BJ (cell line): ENCODE data around the gene ELK4. TPM values are rescaled to one million over a fixed set of nuclear protein-coding genes. Genes with fewer than 3 reads are reported as not detected.

Experiments
- CTCF ChIA-PET: fragments of 350-600 bp; formaldehyde crosslinking; extraction: SDS; loops from one replicate; lab custom pipeline; 2021; ENCODE audit warnings: antibody characterized with exemption, inconsistent platforms; lab: Yijun Ruan, JAX
- POLR2A ChIA-PET: fragments of 300-600 bp; sonication (Branson Sonifier 250); formaldehyde crosslinking; extraction: SDS; loops from one replicate; lab custom pipeline; 2021; ENCODE audit warnings: antibody characterized with exemption; lab: Charles Lee
- DNase-seq: peaks from one replicate; pipeline ENCODE4 v3.0.0-alpha.2; 2011; ENCODE audit warnings: low read depth
- H3K27me3 ChIP-seq: 2 replicates; pipeline ENCODE4 v1.6.0; 2011; ENCODE audit warnings: low read length; ENCODE audit not compliant: control insufficient read depth, insufficient read depth
- H3K36me3 ChIP-seq: 2 replicates; pipeline ENCODE4 v1.5.1; 2011; ENCODE audit warnings: low read length; ENCODE audit not compliant: control insufficient read depth, insufficient read depth
- H3K4me3 ChIP-seq: 2 replicates; pipeline ENCODE4 v1.5.1; 2011; ENCODE audit warnings: low read depth, mild to moderate bottlenecking, control low read depth, low read length
- CTCF ChIP-seq: IDR thresholded peaks from 2 replicates; pipeline ENCODE4 v1.5.1; 2011; ENCODE audit warnings: low read depth, mild to moderate bottlenecking, control low read depth, inconsistent platforms, low read length, moderate library complexity; ENCODE audit not compliant: insufficient read depth
- polyA plus RNA-seq: library from polyadenylated mRNA; depleted of rRNA; stranded (reverse); fragments of >200 nt; gene quantifications from 2 replicates; pipeline ENCODE4 v1.2.3, GENCODE V29; 2011

The ELK4 gene
- polyA plus RNA-seq, 1 experiment, result 3.4 TPM

DNA sequence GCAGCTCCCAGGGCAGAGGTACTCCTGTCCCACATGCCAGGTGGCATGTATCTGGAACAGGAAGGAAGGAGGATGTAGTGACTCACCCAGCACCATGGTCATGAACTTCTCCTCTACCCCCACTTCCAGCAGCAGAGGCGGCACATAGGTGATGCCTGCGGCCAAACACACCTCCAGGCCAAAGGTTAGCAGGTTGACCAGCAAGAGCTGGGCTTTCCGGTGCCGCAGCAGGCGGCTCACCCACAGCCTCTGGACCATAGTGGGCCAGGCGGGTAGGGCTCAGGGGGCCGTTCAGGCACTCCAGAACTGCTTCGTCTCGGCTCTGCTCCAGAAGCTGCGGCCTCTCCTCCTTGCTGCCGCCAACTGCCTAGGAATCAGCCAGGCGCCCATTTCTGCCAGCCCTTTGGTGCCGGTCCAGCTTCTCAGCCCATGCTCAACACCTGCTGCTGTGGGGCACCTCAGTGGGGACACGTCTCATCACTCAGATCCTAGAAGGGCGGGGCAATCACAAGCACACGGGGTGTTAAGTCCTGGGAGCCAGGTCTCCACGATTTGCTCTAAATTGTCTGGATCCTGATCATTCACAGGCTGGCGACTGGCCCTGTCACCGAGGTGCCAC is 32.7 kb upstream of the ELK4 start:
- Histone ChIP-seq H3K27me3 (no peaks in the 10 kb centered on the region), H3K4me3 (no peak overlapping the region), H3K36me3 (no peaks in the 10 kb centered on the region)
- TF ChIP-seq CTCF, result no peak
- POLR2A ChIA-PET, result no interaction called here
- no peak for DNase-seq
- CTCF ChIA-PET, result interaction anchor here (0.8 kb wide), 2 partner anchors 13 to 442 kb away, joined by 4 to 5 read pairs; no protein-coding TSS in a partner anchor

- TF ChIP-seq CTCF, result no peak
- CTCF ChIA-PET, result interaction anchor here (10.1 to 10.6 kb wide), 2 partner anchors 11 to 133 kb away, joined by 161 to 308 read pairs; partner anchors contain the start of gene SLC45A3
- POLR2A ChIA-PET, result no interaction called here
- Histone ChIP-seq H3K4me3 (no peak overlapping the region), H3K36me3 (no peaks in the 10 kb centered on the region), H3K27me3 (no peaks in the 10 kb centered on the region)
- no peak for DNase-seq
Measured at GRCh38 chr1:205663286-205663936, 31.6 kb upstream of the ELK4 start.

GRCh38 chr1:205662791-205663190 is 31.0 kb upstream of the ELK4 start:
- CTCF ChIA-PET, result interaction anchor here (2.0 to 10.6 kb wide), 6 partner anchors 12 to 315 kb away, joined by 5 to 426 read pairs (median 202); partner anchors contain the start of genes ELK4 and SLC45A3
- no peak for DNase-seq
- no peak overlapping the region for H3K4me3 ChIP-seq
- no peaks in the 10 kb centered on the region for H3K36me3 ChIP-seq
- TF ChIP-seq CTCF, result no peak
- no peaks in the 10 kb centered on the region for H3K27me3 ChIP-seq
- POLR2A ChIA-PET, result no interaction called here

- H3K4me3 ChIP-seq, result no peak overlapping the region
- no peak for TF ChIP-seq CTCF
- no peak for DNase-seq
- no peaks in the 10 kb centered on the region for H3K27me3 ChIP-seq
- no peaks in the 10 kb centered on the region for H3K36me3 ChIP-seq
- CTCF ChIA-PET, result interaction anchor here (2.0 to 10.6 kb wide), 6 partner anchors 12 to 316 kb away, joined by 5 to 426 read pairs (median 202); partner anchors contain the start of genes ELK4 and SLC45A3
- POLR2A ChIA-PET, result no interaction called here
Measured at GRCh38 chr1:205662135-205662738, 30.4 kb upstream of the ELK4 start.
